GM21526 (cell line): ENCODE measurements around the gene ACE.
A peak's percentile ranks its signal among the peaks of the same experiment; 100 is the strongest.

Source experiments
- ATAC-seq: cut with Tn5 transposase; IDR thresholded peaks from one replicate; pipeline ENCODE4 v1.9.1; 2021; ENCODE audit warnings: moderate library complexity; ENCODE audit not compliant: unreplicated experiment, low FRiP score

Gene ACE

GRCh38 chr17:63474174-63474573, 2.7 kb upstream of the ACE start:
- ATAC-seq, result no peak

- ATAC-seq, result no peak
These were observed 2.0 kb upstream of the ACE start for GRCh38 chr17:63474586-63475460.

DNA sequence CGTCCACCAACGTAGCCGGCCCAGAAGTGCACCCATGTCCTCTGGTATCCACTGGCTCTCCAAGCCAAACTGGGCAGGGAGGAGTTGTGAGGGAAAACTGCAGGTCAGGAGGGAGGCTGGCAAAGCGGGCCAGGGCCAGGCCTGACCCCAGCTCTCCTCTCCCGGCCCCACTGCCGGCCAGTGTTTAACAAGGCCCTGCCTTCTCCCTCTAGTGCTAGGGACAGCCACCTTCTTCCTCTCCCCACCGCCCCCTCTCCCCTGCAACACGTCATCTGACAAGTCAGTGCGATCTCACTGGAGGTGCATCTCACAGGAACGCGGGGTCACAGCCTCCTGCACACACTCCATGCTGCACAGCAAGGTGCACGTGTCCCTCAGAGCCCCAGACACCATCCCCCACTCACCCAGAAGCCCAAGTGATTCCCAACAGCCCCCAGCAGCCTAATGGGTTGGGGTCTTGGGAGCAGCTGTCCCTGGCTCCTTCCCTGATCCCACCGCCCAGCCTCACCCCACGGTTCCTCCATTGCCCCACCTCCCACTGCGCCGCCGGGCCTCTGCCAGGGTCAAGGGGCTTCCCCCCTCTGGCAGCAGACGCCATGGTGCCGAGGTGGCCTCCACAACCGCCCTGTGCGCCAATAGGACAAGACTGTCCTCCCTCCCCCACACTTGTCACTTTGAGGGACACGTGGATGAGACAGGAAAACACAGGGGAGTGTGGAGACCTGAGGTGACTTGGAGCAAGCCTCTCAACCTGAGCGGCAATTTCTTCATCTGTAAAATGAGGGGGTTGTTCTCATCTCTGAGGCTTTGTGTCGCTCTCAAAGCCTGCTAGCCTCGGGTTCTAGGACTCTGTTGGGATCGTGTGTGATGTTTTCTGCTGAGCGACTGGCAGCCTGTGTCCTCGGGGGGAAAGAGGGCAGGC, 1.1 kb upstream of the ACE start:
- no peak for ATAC-seq

DNA sequence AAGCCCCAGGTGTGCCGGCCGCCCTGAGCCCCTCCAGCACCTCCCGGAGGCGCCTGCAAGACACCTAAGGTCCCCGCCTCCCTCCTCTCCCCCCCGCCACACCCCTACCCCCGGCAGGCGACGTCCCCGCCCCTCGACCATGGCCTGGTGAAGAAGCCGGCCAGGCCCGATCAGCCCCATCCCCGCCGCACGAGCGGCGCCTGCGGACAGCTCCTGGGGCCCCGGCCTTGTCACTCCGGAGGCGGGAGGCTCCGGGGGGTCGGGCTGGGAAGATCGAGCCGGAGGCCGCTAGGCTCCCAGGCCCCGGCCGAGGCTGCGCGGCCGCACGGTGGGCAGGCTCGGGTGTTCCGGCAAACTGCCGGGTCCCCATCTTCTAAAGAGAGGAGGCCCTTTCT, 405 bp upstream of the ACE start:
- ATAC-seq, result no peak

DNA sequence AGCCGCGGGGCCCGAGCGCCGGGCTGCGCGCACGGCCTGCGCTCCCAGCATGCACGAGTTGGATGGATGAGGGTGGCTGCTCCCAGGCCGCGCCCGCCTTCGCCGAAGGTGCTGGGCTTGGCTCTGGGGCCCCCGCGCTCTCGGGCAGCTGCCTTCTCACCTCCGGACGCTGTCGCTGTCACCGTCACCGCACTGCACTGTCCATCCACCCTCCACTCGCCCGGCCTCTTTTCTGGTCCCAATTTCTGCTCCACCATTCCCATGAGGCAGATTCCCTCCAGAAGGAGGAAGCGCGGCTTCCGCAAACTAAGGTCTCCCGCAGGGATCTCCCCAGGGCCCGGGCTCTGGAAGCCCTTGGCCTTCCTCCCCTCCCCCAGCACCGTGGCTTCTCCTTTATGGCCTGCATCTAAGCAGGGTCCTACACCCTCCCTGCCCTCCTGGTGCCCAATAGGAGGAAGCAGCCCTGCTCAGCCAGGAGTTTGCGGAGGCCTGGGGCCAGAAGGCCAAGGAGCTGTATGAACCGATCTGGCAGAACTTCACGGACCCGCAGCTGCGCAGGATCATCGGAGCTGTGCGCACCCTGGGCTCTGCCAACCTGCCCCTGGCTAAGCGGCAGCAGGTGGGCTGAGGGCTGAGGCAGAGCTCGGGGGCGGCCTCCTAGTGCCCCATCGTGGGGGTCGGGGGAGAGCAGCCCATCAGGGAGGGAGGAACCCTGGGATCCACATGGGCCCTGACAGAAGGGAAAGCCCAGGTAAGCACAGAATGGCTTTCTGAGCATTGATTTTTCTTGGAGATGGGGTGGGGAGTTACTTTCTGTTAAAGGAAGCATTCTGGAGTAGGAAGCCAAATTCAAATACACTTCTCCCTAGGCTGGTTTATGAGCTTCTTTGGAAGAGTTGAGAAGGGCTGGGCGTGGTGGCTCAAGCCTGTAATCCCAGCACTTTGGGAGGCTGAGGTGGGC, 899 bp downstream of the ACE start:
- ATAC-seq, result no peak

DNA sequence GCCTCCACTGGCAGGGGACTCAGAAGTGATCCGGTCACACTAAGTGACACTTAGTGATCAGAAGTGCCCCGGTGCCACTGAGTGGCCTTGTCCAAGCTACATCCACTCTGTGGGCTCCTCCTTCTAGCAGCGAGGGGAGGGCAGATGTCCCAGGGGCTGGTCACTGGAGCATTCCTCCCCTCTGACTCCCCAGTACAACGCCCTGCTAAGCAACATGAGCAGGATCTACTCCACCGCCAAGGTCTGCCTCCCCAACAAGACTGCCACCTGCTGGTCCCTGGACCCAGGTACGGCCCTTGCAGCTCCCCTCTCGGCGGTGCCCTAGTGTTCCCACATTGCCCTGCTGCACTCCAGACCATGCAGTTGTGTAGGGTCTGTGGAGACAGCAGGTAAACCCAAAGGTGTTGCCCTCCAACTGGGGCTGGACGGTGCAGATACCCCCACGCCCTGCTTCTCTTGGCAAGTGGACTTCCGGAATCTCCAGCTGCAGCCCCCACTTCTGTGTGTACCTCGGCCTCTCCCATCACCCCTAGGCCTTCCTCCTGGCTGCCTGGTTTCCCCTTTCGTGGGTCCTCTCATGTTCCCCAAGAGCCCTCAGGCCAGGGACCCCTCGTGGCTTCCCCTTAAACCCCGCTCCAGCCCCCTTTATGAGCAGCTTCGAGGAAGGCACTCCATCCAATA, 2.1 kb downstream of the ACE start:
- ATAC-seq, result peak; percentile 74

DNA sequence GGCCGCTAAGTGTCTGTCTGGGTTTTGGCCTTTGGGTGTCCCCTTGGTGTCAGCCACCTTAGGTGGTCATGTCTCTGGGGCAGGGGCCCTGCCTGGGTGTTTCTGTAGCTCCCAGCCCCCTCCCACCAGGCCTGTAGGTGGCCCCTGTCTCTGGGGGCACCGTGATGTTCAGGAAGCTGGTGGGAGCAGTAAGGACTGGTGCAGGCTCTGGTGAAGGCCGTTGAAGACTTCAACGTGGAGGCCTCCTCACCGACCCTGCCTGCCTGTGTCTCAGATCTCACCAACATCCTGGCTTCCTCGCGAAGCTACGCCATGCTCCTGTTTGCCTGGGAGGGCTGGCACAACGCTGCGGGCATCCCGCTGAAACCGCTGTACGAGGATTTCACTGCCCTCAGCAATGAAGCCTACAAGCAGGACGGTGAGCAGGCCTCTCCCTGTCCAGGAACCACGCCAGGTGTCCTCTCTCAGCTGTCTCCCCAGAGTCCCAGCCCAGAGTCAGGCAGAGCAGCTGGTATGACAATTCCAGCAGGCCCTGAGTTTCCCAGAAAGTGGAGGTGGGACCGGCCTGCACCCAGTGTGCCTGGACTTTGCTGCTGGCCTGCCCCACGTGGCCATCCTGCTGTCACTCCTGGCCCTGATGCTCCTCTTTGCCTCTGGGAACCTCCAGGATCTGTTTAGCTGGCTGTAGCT, 2.8 kb downstream of the ACE start:
- no peak for ATAC-seq

GRCh38 chr17:63480192-63480784, 3.4 kb downstream of the ACE start:
- ATAC-seq, result no peak

DNA sequence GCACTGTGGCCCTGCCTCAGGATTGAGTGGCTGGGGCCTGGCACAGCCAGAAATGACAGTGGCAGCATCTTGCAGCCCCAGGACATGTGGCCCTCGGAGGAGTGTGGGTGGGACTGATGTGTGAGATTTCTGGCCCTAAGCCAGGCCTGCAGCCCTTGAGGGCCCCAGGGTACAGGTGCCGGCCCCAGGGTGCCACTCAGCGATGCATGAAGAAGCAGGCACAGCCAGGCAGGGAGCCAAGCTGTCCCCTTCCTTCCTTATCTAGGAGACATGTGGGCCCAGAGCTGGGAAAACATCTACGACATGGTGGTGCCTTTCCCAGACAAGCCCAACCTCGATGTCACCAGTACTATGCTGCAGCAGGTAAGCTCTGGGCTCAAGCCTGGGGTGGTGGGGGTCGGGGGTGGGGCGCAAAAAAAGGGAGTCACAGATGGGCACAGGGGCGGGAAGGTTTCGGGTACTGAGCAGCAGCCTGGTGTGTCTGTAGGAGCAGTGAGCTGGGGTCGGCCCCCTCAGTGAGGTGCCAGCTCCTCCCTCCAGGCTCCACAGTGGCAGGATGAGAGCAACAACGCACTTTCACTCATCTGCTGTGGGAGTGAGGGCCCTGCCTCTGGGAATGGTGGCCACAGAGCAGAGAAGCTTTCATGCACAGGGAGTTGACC, 4.1 kb downstream of the ACE start:
- no peak for ATAC-seq

DNA sequence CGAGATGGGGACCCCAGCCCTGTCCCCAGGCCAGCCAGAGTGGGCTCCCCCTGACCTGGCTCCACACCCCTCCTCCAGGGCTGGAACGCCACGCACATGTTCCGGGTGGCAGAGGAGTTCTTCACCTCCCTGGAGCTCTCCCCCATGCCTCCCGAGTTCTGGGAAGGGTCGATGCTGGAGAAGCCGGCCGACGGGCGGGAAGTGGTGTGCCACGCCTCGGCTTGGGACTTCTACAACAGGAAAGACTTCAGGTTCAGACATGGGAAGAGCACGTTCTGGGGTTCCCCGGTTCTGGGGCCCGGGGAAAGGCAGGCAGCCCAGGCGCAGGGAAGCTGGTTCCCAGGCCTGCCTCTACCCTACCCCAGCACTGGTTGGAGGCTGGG, 4.6 kb downstream of the ACE start:
- ATAC-seq, result no peak

DNA sequence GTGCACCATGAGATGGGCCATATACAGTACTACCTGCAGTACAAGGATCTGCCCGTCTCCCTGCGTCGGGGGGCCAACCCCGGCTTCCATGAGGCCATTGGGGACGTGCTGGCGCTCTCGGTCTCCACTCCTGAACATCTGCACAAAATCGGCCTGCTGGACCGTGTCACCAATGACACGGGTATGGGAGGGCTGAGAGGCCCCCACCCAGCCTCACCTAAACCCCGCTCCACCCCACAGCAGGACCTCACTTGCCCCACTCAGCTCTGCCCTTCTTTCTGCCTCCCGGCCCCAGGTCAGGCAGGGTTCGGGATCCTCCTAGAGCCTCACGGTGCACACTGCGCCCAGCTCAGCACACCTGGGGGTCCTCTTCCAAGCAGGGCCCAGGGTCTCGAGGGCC, 5.6 kb downstream of the ACE start:
- ATAC-seq, result no peak

DNA sequence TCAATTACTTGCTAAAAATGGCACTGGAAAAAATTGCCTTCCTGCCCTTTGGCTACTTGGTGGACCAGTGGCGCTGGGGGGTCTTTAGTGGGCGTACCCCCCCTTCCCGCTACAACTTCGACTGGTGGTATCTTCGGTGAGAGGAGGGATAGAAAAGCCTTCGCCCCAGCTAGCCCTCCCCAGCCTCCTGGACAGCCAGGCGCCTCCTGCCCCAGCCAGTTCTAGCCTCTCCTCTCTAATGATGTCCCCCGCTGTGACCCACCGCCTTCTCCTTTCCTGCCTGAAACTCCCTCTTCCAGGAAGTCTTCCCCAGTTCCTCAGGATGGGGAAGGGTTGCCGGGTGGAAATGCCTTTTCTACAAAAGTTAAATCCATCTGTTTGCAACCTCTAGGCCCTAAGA, 6.2 kb downstream of the ACE start:
- ATAC-seq, result no peak

GRCh38 chr17:63483655-63484575, 7.1 kb downstream of the ACE start:
- no peak for ATAC-seq

- no peak for ATAC-seq
These were observed 9.6 kb downstream of the ACE start for GRCh38 chr17:63486317-63487013.

GRCh38 chr17:63487014-63487339, 10.1 kb downstream of the ACE start:
- no peak for ATAC-seq

DNA sequence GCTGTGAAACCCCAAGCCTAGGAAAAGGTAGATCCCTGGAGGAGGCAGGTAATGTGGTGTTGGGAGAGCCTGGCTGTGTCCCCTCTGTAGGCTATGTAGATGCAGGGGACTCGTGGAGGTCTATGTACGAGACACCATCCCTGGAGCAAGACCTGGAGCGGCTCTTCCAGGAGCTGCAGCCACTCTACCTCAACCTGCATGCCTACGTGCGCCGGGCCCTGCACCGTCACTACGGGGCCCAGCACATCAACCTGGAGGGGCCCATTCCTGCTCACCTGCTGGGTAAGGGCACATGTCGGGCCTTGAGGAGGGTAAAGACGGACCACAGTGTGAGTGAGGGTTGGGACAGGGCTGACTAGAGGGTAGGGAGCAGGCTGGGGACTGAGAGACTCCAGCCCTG, 12.0 kb downstream of the ACE start:
- ATAC-seq, result no peak

DNA sequence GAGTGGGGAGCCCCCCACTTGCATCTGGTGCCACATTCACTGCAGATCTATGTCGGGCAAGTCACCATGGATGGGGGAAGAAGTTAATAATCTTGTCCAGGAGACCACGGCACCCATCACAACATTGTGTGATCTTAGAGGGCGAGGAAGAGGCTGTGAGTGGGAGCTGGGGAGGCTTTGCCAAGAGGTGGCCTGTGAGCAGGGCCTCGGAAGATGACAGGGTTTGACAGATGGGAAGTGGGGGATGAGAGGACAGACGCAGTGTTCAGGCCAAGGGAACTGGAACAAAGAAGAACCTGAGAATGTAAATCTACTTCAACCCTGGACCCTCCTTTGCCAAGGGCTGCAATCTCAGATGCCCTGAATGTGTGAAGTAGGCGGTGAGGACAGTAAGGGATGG, 12.4 kb downstream of the ACE start:
- no peak for ATAC-seq
